Measurements from ENCODE around the gene IPO11.
A peak's percentile ranks its signal among the peaks of the same experiment; 100 is the strongest.
"Not testable (repeated sequence)": the region's sequence is repeated elsewhere in the genome, so short reads cannot be mapped to it uniquely, and the experiment has no call there.

Gene IPO11

GRCh38 chr5:62448528-62448927 is 36.0 kb downstream of the IPO11 start:
- DNase-seq (ENCODE audit: low read depth, low spot score) = no peak

- no peak for DNase-seq (ENCODE audit: low read depth, low spot score)
Measured at GRCh38 chr5:62450259-62450658, 37.7 kb downstream of the IPO11 start.

- DNase-seq (ENCODE audit: low read depth, low spot score) = no peak
Measured at GRCh38 chr5:62457071-62457470, 44.5 kb downstream of the IPO11 start.

GRCh38 chr5:62460578-62460983 is 48.0 kb downstream of the IPO11 start:
- peak; percentile 18 for DNase-seq (ENCODE audit: low read depth, low spot score)

GRCh38 chr5:62461561-62461960 is 49.0 kb downstream of the IPO11 start:
- DNase-seq (ENCODE audit: low read depth, low spot score) = no peak

GRCh38 chr5:62465985-62466925 is 53.7 kb downstream of the IPO11 start:
- no peak for DNase-seq (ENCODE audit: low read depth, low spot score)

GRCh38 chr5:62473209-62473608 is 60.6 kb downstream of the IPO11 start:
- DNase-seq (ENCODE audit: low read depth, low spot score) = no peak

- no peak for DNase-seq (ENCODE audit: low read depth, low spot score)
Measured at GRCh38 chr5:62475072-62475471, 62.5 kb downstream of the IPO11 start.

GRCh38 chr5:62477801-62478200 is 65.2 kb downstream of the IPO11 start:
- DNase-seq (ENCODE audit: low read depth, low spot score) = no peak

- no peak for DNase-seq (ENCODE audit: low read depth, low spot score)
Measured at GRCh38 chr5:62483556-62483955, 71.0 kb downstream of the IPO11 start.

- no peak for DNase-seq (ENCODE audit: low read depth, low spot score)
Measured at GRCh38 chr5:62486672-62487071, 74.1 kb downstream of the IPO11 start.

GRCh38 chr5:62488531-62488930 is 76.0 kb downstream of the IPO11 start:
- DNase-seq (ENCODE audit: low read depth, low spot score) = no peak

GRCh38 chr5:62489471-62489870 is 76.9 kb downstream of the IPO11 start:
- no peak for DNase-seq (ENCODE audit: low read depth, low spot score)

GRCh38 chr5:62494772-62495171 is 82.2 kb downstream of the IPO11 start:
- DNase-seq (ENCODE audit: low read depth, low spot score) = no peak

- no peak for DNase-seq (ENCODE audit: low read depth, low spot score)
Measured at GRCh38 chr5:62496876-62497275, 84.3 kb downstream of the IPO11 start.

- DNase-seq (ENCODE audit: low read depth, low spot score) = no peak
Measured at GRCh38 chr5:62498961-62499360, 86.4 kb downstream of the IPO11 start.

GRCh38 chr5:62499756-62500155 is 87.2 kb downstream of the IPO11 start:
- no peak for DNase-seq (ENCODE audit: low read depth, low spot score)

- no peak for DNase-seq (ENCODE audit: low read depth, low spot score)
Measured at GRCh38 chr5:62502456-62503101, 90.0 kb downstream of the IPO11 start.

- no peak for DNase-seq (ENCODE audit: low read depth, low spot score)
Measured at GRCh38 chr5:62504129-62504528, 91.6 kb downstream of the IPO11 start.

- no peak for DNase-seq (ENCODE audit: low read depth, low spot score)
Measured at GRCh38 chr5:62506659-62507460, 94.3 kb downstream of the IPO11 start.

- DNase-seq (ENCODE audit: low read depth, low spot score) = not testable (repeated sequence)
Measured at GRCh38 chr5:62508760-62509159, 96.2 kb downstream of the IPO11 start.

- no peak for DNase-seq (ENCODE audit: low read depth, low spot score)
Measured at GRCh38 chr5:62509806-62510205, 97.2 kb downstream of the IPO11 start.
